H7 (cell line): ENCODE measurements around the gene PCYOX1L. TPM values are rescaled to one million over a fixed set of nuclear protein-coding genes. Genes with fewer than 3 reads are reported as not detected.

Experiments
- DNase-seq: peaks from one replicate; pipeline ENCODE4 v3.0.0; 2012
- H3K27me3 ChIP-seq: 2 replicates; pipeline ENCODE4 v1.6.0; 2011; ENCODE audit warnings: mild to moderate bottlenecking, low read length; ENCODE audit not compliant: control insufficient read depth, insufficient read depth
- H3K36me3 ChIP-seq: replicated peaks from 2 replicates; pipeline ENCODE4 v1.5.1; 2011; ENCODE audit warnings: low read length; ENCODE audit not compliant: control insufficient read depth, insufficient read depth
- H3K4me3 ChIP-seq: 2 replicates; pipeline ENCODE4 v1.5.1; 2011; ENCODE audit warnings: low read depth, mild to moderate bottlenecking, control low read depth, low read length, moderate library complexity; ENCODE audit not compliant: insufficient read depth
- total RNA-seq: library from RNA; depleted of rRNA; stranded (reverse); fragments of >200 nt; shearing (Covaris generic); gene quantifications from 2 replicates; pipeline ENCODE4 v1.2.3, GENCODE V29; 2014

PCYOX1L gene
- total RNA-seq, 1 experiment from 2014 or later = 6.5 TPM

DNA sequence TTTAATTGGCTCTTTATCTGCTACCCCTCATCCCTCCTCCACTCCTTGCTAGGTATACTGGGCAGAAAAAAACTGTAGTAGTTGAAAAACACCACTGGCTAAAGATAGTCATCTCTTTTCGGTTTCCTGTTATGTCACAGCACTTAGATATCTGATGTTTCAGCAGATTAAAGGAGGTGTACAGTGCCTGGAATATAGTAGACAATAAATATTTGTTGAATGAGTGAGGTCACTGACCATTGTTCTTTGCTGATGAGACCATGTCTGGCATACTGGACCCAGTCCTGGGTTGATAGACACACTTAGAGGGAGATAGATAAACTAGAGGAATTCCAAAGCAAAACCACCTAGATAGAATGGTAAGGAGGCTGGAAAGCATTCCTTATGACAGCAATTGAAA is 9.3 kb upstream of the PCYOX1L start:
- no peak for DNase-seq
- Histone ChIP-seq H3K36me3 (peaks cover 36% of the 10 kb centered on the region), H3K27me3 (no peaks in the 10 kb centered on the region), H3K4me3 (no peak overlapping the region)

DNA sequence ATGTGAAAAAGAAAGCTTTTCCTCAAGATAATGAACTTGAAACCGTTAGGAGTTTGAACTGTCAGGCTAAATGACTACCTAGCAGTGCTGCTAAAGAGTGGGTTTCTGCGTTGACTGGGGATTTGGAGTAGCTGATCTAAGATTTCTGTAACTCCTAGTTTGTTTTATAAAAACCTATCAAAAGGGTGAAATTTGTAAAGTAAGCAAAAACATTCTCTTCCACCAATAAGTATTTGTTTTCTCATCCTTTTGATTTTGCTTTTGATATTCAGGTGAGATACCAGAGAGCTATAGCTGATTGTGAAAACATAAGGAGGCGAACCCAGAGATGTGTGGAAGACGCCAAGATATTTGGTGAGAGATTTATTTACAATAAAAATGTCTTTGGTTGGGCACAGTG is 8.5 kb upstream of the PCYOX1L start:
- DNase-seq = no peak
- Histone ChIP-seq H3K27me3 (no peaks in the 10 kb centered on the region), H3K4me3 (no peak overlapping the region), H3K36me3 (peaks cover 36% of the 10 kb centered on the region)

GRCh38 chr5:149352169-149352568 is 5.7 kb upstream of the PCYOX1L start:
- H3K36me3 ChIP-seq = peaks cover 36% of the 10 kb centered on the region
- DNase-seq = no peak

GRCh38 chr5:149353911-149354310 is 3.9 kb upstream of the PCYOX1L start:
- H3K27me3 ChIP-seq = peaks cover 6% of the 10 kb centered on the region; the same call in 1 of the 2 replicates
- peaks cover 24% of the 10 kb centered on the region for H3K36me3 ChIP-seq
- DNase-seq = no peak
- no peak overlapping the region for H3K4me3 ChIP-seq

More at GRCh38 chr5:149352169-149352568, 5.7 kb upstream of the PCYOX1L start:
- H3K27me3 ChIP-seq = no peaks in the 10 kb centered on the region
- no peak overlapping the region for H3K4me3 ChIP-seq

GRCh38 chr5:149355688-149356087 is 2.2 kb upstream of the PCYOX1L start:
- Histone ChIP-seq H3K4me3 (no peak overlapping the region), H3K36me3 (peaks cover 12% of the 10 kb centered on the region), H3K27me3 (peaks cover 8% of the 10 kb centered on the region; the same call in 1 of the 2 replicates)
- DNase-seq = no peak

- DNase-seq = no peak
- H3K36me3 ChIP-seq = peaks cover 7% of the 10 kb centered on the region
- H3K4me3 ChIP-seq = no peak overlapping the region
- peaks cover 8% of the 10 kb centered on the region; the same call in 1 of the 2 replicates for H3K27me3 ChIP-seq
Measured at GRCh38 chr5:149356391-149356790, 1.5 kb upstream of the PCYOX1L start.

DNA sequence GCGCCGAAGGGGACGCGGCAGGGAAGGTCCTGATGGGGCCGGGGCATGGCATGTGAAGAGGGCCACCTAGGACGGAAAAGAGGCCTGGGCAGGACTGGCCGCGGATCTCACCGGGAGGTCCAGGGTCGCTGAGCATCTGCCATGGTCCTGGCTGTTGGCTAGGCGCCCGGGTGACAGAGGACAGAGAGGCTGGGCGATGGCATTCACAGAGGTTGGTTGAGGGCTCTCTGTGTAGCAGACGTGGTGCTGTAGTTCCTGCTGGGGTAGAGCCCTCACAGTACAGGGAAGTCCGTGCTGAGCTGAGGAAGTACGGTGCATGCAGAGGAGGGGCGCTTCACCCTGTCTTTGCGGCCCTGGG is 427 bp downstream of the PCYOX1L start:
- Histone ChIP-seq H3K27me3 (peaks cover 8% of the 10 kb centered on the region; the same call in 1 of the 2 replicates), H3K36me3 (no peaks in the 10 kb centered on the region; the same call in 1 of the 2 replicates), H3K4me3 (peak overlapping the region; percentile 68)
- DNase-seq = no peak

- no peak for DNase-seq
- peaks cover 8% of the 10 kb centered on the region; the same call in 1 of the 2 replicates for H3K27me3 ChIP-seq
- H3K4me3 ChIP-seq = no peak overlapping the region
- H3K36me3 ChIP-seq = no peaks in the 10 kb centered on the region; the same call in 1 of the 2 replicates
Measured at GRCh38 chr5:149358868-149359495, 1.1 kb downstream of the PCYOX1L start.

GRCh38 chr5:149360272-149360671 is 2.4 kb downstream of the PCYOX1L start:
- Histone ChIP-seq H3K27me3 (peaks cover 8% of the 10 kb centered on the region; the same call in 1 of the 2 replicates), H3K4me3 (no peak overlapping the region), H3K36me3 (no peaks in the 10 kb centered on the region; the same call in 1 of the 2 replicates)
- DNase-seq = no peak

DNA sequence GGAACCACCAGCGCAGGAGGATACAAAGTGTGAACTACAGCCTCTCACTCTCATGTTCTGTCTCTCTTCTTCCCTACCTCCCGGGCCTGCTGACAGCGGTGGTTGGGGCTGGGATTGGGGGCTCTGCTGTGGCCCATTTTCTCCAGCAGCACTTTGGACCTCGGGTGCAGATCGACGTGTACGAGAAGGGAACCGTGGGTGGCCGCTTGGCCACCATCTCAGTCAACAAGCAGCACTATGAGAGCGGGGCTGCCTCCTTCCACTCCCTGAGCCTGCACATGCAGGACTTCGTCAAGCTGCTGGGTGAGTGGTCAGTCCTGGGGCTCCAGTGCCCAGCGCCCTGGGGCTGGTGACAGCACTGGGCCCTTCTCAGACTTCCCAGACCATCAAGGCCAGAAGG is 4.7 kb downstream of the PCYOX1L start:
- Histone ChIP-seq H3K4me3 (no peak overlapping the region), H3K27me3 (peaks cover 8% of the 10 kb centered on the region; the same call in 1 of the 2 replicates), H3K36me3 (no peaks in the 10 kb centered on the region)
- no peak for DNase-seq

DNA sequence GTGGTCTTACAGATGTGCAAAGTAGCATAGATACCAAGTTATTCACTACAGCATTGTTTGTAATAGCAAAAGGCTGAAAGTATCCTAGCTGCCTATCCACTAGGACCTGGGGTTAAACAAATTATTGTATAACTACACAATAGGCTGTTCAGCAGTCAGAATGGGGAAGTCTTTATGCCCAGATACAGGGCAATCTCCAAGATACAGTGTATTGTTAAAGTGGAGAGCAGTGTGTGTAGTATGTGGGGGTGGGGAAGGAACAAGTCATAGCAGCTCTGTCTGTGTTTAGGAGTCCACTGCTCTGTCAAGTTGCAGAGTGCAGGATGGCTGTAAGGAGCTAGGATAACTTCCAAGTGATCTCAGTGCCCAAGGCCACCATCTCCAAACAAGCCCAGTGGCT is 5.5 kb downstream of the PCYOX1L start:
- H3K4me3 ChIP-seq = no peak overlapping the region
- no peak for DNase-seq
- peaks cover 5% of the 10 kb centered on the region; the same call in 1 of the 2 replicates for H3K27me3 ChIP-seq
- no peaks in the 10 kb centered on the region for H3K36me3 ChIP-seq

- Histone ChIP-seq H3K36me3 (no peaks in the 10 kb centered on the region), H3K27me3 (peaks cover 1% of the 10 kb centered on the region; the same call in 1 of the 2 replicates), H3K4me3 (no peak overlapping the region)
- no peak for DNase-seq
Measured at GRCh38 chr5:149363936-149364335, 6.1 kb downstream of the PCYOX1L start.

GRCh38 chr5:149364719-149365118 is 6.9 kb downstream of the PCYOX1L start:
- no peaks in the 10 kb centered on the region for H3K36me3 ChIP-seq
- no peak for DNase-seq
- no peak overlapping the region for H3K4me3 ChIP-seq
- H3K27me3 ChIP-seq = no peaks in the 10 kb centered on the region

DNA sequence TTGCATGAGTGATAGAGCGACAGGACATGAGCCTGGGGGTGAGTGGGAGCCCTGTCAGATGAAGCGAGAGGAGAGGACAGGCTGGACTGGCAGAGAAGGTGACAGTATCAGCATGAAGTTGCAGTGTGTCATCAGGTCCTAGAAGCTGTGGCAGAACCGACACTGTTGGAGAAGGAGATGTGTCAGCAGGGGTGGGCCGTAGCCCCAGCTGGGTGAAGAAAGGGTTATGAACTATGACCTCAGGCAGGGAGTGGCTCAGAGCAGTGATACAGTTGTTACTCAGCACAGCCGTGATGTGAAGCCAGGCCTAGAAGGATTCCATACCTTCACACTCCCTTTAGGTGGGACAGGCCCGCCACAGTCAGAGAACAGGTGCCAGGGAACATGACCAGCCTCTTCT is 7.6 kb downstream of the PCYOX1L start:
- H3K27me3 ChIP-seq = no peaks in the 10 kb centered on the region
- no peaks in the 10 kb centered on the region for H3K36me3 ChIP-seq
- H3K4me3 ChIP-seq = no peak overlapping the region
- no peak for DNase-seq

DNA sequence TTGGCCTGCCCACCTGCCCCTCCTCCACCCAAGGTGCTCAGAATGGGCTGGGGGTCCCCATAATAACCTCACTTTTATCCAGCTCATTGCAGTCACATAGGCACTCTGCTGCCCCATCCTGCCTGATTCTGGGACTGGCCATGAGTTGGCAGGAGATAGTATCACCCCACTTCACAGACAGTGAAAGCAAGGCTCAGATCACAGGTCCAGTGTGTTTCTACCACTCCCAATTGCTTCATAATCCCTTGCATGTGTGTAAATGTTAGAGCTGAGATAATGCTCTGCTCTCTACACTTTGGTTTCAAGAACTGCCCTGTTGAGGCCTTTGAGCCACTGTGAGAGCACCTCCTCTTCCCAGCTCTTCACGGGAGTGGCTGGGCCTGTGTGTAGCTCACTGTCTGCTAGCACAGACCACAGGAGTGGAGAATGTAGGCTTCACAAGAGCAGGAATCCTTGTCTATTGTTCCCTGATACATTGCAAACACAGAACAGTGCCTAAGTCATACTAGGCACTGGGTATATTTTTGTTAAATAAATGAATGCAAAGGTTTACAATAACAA is 8.4 kb downstream of the PCYOX1L start:
- DNase-seq = no peak
- no peaks in the 10 kb centered on the region for H3K36me3 ChIP-seq
- H3K27me3 ChIP-seq = no peaks in the 10 kb centered on the region
- H3K4me3 ChIP-seq = no peak overlapping the region
